Endometrium (tissue), 2 donors: ENCODE measurements around the gene AKAP8L.

Experiments used
- FAIRE-seq: peaks from 2 replicates; lab custom pipeline; 2012; peaks lifted over from hg19 to GRCh38; lab: Jason Lieb, UNC
- donor health status: control.
- donor health status: control.

AKAP8L gene

DNA sequence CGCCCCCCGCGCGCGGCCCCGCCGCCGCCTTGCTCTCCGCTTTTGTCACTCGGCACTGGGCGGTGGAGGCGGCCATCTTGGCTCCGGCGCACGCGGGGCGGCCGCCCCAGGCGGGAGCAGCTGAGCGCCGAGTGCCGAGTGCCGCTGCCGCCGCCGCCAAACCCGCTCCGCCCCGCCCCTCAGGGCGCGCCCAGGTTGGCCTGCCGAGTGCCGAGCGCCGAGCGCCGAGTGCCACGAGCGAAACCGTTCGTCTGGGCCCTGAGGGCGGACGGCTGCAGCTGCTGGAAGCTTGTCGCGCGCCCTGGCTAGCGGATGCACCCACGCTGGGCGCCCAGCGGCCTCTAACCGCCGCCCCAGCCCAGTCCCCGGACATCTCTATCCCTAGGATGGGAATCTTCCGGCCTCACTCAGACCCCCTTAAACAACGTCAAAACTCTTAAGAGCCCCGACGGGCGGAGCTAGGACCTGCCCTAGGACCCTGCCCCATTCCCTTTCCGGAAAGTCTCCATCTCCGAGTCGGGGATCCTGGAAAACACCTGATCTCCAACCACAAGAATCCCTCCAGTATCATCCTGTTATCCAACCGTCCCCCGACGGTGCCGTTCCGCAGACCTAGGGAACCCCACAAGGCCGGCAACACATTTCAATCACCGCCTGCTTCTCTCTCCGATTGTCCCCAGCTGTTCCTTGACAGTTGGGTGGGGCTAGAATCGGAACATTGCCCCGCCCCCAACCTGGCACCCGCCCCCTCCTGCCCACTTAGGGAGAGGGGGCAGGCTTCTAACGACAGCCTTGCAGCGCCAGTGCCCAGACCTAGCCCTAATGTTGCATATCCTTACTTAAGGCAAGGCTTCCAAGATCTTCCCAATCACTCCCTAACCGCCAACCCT is 14.1 kb upstream of the AKAP8L start:
- FAIRE-seq = no peak

- FAIRE-seq = no peak
These were observed 13.3 kb upstream of the AKAP8L start for GRCh38 chr19:15432018-15432494.

DNA sequence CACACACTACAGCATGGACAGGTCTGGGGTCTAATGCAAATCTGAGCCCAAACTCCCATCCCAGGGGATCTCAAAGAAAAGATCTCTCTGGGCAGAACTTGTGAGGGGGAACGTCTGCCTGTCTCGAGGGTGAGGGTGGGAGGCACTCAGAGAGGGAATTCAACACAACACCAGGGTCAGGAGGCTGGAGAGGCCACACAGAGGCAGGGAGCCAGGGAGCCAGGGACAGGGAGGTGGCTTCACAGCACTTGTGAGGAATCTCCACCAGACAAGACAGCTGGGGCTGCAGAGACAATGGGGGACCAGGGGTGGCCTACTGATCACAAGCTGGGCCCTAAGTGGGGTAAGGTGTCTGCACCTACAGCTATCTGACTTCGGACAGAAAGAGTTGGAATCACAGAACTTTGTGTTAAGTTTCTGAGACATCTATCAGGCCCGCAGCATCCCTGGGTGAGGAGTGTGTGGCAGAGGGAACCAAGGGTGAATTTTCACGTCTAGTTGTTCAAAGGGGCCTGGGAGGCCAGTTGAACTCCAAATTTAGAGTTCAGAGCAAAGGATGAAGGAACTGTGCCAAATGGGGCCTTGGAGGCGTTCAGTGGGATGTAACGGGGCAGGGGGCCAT is 12.7 kb upstream of the AKAP8L start:
- FAIRE-seq = no peak

- FAIRE-seq = no peak
These were observed 11.8 kb upstream of the AKAP8L start for GRCh38 chr19:15430526-15431120.

GRCh38 chr19:15429825-15430467 is 11.2 kb upstream of the AKAP8L start:
- FAIRE-seq = no peak

- no peak for FAIRE-seq
These were observed 10.4 kb upstream of the AKAP8L start for GRCh38 chr19:15428956-15429824.

- no peak for FAIRE-seq
These were observed 9.2 kb upstream of the AKAP8L start for GRCh38 chr19:15427991-15428471.

GRCh38 chr19:15427350-15427700 is 8.5 kb upstream of the AKAP8L start:
- no peak for FAIRE-seq

DNA sequence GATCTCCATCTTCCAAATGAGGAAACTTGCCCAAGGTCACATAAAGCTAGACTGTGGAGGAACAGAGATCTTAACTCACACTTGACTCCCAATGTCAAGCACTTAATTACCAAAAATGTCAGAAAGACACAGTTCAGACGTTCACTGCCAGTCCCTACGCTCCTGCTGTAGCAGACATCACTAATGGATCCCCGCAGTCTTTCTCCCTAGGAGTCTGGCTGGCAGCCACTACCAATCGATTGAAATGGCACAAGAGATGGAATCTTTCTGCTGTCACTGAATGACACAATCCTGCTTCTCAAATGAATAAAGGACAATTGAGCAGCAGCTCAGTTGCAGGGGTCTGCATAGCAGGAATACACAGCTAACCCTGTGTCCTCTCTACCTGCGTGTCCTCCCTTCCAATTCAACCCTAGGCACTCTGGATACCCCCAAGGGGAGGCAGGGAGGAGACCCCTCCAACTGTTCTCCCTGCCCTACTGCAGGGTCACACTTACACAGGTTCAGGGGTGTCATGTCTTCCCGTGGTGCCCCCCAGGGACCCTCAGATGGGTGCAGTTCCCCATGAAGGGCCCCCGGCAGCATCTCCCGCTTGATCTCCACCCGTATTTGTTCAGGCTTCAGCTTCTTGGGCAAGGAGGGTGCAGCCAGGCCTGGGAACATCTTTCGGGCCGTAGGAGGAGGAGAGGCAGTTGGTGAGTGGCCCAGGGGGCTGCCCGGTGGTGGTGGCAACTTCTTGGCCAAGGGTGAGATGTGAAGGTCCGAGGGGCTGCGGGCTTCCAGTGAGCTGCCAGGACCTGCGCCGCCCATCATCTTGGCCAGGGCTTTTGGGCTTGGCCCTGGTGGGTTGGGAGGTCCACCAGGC is 7.9 kb upstream of the AKAP8L start:
- no peak for FAIRE-seq

DNA sequence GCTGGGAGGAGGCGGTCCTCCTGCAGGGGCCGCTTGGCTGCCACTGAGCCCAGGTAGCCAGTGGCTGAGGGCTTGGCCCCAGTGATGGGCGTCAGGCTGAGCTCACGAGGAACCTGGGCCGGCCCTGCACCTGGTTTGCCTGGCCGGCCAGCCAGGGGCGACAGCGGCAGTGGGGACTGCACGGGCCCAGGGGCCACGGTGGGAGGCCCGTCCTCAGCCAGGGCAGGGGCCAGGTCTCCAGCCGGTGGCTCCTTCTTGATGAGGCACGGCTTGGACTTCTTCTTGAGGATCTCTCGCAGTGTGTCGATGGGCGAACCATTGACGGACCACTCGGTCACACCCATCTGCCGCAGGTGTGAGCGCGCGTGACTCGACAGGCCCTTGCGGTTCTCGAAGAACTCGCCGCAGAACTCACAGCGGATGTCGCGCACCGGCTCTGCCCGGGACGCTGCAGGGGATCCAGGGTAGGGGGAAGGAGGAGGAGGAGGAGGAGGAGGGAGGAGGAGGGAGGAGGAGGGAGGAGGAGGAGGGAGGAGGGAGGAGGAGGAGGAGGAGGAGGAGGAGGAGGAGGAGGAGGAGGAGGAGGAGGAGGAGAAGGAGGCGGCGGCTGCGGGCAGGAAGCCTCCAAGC is 6.6 kb upstream of the AKAP8L start:
- no peak for FAIRE-seq

GRCh38 chr19:15424692-15425272 is 6.0 kb upstream of the AKAP8L start:
- FAIRE-seq = no peak

DNA sequence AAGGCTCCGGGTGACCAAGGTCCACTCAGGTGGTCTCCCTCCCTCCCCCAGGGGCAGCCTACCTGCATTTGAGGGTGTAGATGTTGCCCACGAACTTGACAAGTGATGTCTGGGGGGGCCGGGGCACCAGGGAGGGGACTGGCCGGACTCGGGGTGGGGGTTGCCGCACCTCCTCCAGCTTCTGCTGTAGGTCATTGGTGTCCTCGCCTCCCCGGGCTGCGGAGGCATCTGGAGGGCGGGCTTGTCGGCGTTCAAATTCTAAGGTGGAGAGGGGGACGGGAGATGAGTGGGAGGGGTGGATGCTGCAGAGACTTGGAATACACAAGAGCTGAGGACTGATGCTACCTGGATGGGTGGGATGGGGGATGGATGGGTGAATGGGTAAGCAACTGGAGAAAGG is 5.3 kb upstream of the AKAP8L start:
- no peak for FAIRE-seq

DNA sequence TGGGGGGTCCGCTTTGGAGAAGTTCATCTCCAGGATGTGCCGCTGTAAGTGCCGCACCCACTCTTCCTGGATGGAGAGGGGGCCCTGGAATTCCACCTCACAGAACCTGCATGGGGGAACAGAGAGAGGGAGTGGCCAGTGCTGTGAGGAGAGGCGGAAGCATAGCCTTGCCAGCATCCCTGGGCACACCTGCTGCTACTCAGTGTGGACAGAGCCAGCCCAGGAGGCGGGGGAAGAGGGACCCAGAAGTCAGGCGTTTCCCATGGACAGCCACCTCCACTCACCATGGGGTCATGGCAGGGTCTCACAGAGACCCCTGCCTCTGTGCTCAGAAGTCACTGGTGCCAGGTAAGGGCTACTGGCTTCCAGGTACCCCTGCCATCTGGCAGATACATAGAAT is 4.3 kb upstream of the AKAP8L start:
- FAIRE-seq = no peak

DNA sequence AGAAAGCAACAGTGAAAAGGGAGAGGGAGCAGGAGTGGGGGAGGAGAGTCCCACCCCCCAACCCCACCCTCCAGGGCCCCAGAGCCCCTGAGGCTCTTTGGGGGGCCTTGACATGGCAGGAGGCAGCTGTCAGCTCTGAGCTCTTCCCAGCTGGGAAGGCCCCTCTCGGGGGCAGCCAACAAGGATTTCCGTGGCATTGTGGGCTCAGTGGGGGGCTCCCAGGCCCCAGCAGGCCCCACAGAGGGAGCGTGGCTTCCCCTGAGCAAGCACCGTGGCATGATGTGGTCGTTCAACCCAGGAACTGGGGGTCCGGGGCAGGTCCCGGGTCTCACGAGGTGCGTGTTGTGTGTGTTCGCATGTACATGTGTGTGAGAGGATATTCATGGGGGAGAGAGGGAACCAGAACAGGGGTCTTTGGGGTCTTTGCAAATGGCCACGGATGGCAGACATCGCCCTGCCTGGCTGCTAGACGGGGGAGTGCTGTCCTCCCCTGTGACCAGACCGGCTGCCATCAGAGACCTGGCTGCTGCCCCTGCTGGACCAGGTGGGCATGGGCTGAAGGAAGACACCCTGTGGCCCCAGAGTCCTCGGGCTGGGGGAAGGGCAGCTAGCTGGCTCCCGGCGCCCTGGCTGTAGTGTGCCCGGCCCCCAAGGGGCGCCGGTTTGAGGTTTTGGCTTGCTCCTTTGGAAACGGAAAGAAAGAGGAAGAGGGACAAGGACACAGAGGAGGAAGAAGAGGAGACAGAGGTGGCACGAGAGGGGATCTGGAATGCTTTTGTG is 3.7 kb upstream of the AKAP8L start:
- FAIRE-seq = no peak

DNA sequence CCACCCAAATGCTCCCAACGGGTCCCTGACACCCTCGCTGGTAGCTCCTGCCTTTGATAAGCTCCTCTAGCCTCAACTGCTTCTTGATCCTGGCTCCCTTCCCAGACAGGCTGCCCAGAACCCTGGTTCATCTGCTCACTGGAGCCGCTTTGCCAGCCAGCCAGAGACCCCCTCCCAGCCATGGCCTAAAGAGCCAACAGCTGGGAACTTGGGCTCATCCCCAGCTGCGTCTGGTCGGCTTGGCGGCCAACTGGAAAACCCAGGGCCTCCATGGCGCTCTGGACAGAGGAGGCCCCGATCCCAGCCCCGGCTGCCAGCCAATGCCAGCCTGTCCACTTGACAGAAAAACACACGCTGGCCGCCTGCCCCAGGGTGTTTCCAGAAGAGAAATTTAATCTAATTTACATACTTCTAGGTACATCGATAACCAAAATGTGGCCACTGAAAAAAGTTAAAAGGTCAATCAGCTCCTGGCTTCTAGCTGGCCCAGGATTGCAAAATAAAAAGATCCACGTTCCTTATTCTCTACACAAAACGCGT is 3.0 kb upstream of the AKAP8L start:
- no peak for FAIRE-seq

- FAIRE-seq = no peak
These were observed 2.4 kb upstream of the AKAP8L start for GRCh38 chr19:15421136-15421695.

DNA sequence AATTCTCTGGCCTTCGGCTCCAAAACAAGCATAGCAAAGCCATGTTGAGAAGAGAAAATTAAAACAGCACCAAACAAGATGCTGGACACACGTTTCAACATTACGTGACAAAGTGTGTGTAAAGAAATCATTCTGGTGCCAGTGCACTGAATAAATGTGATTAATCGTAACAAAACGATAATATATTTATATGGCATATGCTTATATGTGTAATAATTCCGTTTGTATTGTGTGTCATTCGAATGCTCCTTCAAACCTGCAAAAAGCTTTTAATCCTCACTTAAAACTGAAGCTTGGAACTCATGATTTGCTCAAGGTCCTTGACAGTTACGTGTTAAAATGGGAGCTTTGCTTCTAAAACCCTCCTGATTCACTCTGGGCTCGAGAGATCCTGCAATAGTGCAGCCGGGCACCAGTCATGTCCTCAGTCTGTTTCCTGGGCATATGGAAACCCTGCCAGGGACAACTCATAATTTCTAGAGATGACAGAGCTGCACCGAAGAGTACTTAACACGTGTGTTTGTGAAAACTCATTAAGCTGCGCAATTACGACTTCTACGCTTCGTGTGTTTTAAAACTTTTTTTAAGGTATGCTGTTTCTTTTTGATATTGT is 731 bp upstream of the AKAP8L start:
- no peak for FAIRE-seq

DNA sequence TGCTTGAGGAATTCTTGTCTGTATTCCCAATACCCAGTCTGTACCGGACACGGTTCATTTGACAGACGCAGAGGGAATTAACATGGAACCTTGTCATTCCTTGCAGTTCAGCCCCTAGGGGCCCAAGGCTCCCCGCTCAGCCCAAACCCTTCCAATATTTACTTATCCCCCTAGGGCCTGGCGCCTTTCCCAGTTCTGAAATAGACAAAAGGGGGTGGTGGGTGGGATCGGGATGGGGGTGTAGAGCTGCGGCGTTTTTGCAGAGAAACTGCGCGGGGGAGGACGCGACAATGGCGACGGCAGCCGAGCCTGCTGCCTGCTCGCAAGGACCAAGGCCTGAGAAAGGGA is 583 bp downstream of the AKAP8L start:
- no peak for FAIRE-seq
